LoVo (cell line): ENCODE results near the gene WFS1.

Source experiments
- DNase-seq: peaks from one replicate; pipeline ENCODE4 v3.0.0-alpha.2; 2016; ENCODE audit warnings: low spot score

Gene WFS1

GRCh38 chr4:6300359-6300758, 30.7 kb downstream of the WFS1 start:
- DNase-seq = no peak

DNA sequence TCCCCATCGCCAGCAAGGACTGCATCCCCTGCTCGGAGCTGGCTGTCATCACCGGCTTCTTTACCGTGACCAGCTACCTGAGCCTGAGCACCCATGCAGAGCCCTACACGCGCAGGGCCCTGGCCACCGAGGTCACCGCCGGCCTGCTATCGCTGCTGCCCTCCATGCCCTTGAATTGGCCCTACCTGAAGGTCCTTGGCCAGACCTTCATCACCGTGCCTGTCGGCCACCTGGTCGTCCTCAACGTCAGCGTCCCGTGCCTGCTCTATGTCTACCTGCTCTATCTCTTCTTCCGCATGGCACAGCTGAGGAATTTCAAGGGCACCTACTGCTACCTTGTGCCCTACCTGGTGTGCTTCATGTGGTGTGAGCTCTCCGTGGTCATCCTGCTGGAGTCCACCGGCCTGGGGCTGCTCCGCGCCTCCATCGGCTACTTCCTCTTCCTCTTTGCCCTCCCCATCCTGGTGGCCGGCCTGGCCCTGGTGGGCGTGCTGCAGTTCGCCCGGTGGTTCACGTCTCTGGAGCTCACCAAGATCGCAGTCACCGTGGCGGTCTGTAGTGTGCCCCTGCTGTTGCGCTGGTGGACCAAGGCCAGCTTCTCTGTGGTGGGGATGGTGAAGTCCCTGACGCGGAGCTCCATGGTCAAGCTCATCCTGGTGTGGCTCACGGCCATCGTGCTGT, 31.5 kb downstream of the WFS1 start:
- DNase-seq = no peak

GRCh38 chr4:6301732-6302442, 32.2 kb downstream of the WFS1 start:
- no peak for DNase-seq

DNA sequence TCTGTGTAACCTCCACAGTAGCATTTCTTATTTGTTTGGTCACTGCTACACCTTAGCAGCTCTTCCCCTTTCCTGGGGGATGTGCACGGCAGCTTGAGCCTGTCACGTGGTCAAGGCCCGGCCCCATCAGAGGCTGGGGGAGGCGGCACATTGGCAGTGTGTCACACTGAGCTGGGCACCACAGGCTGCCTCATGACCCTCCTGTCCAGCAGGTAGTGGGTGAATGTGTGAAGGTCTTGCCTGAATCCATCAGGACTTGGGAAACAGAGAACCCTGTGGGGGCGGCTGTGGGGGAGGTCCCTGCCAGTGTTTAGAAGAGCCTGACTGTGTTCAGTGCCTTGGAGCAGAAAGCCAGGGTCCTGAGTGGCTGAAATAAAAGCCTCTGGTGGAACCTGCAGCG, 33.2 kb downstream of the WFS1 start:
- no peak for DNase-seq

GRCh38 chr4:6303943-6304342, 34.3 kb downstream of the WFS1 start:
- DNase-seq = no peak

DNA sequence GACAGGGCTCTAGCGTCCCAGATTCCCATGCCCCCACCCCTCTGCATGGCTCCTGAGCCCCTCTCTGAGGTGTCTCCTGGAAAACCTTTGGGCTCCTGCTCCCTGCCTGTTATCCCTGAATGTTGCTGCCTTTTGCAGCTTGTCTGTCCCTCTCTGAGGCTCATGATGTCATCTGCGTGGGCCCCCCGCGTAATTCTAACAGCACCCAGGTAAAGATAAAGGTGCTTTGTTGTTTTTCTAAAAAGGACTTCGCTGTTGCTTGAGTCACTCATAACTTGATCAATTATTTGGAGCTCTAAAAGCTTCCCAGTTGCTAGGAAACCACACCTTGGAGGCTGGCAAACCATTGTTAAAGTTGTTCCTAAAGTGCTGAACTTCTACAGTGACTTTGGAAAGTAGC, 36.6 kb downstream of the WFS1 start:
- no peak for DNase-seq

DNA sequence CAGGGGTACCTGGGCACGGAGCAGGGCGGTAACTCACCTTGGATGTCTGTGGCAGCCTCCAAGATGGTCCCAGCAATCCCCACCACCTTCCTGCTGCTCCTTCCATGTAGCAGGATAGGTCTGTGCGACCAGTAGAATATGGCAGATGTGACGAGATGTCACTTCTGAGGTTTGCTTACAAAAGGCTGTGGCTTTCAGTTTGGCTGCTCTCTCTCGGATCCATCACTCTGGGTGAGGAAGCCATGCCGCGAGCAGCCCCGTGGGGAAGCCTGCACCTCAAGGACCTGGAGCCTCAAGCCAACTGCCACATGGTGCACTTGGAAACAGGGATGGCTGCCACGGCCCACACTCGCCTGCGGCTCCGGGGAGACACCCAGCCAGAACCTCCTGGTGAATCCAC, 37.6 kb downstream of the WFS1 start:
- DNase-seq = no peak

GRCh38 chr4:6307891-6308290, 38.2 kb downstream of the WFS1 start:
- DNase-seq = no peak

DNA sequence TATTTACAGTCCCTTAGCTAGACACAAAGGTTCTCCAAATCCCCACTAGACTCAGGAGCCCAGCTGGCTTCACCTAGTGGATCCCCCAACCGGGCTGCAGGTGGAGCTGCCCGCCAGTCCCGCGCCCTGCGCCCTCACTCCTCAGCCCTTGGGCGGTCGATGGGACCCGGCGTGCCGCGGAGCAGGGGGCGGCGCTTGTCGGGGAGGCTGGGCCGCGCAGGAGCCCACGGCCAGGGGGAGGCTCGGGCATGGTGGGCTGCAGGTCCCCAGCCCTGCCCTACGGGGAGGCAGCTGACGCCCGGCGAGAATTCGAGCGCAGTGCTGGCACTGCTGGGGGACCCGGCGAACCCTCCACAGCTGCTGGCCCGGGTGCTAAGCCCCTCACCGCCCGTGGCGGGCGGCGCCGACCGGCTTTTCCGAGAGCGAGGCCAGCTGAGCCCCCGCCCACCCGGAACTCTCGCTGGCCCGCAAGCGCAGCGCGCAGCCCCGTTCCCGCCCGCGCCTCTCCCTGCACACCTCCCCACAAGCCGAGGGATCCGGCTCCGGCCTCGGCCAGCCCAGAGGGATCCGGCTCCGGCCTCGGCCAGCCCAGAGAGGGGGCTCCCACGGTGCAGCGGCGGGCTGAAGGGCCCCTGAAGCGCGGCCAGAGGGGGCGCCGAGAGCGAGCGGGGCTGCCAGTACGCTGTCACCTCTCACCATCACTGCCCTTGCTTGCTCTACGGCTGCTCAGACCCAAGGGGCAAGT, 39.4 kb downstream of the WFS1 start:
- DNase-seq = no peak

GRCh38 chr4:6309777-6310176, 40.1 kb downstream of the WFS1 start:
- no peak for DNase-seq

GRCh38 chr4:6313216-6313615, 43.6 kb downstream of the WFS1 start:
- DNase-seq = no peak

GRCh38 chr4:6316461-6317003, 46.9 kb downstream of the WFS1 start:
- DNase-seq = no peak

- DNase-seq = no peak
Measured at GRCh38 chr4:6318206-6318605, 48.6 kb downstream of the WFS1 start.

- DNase-seq = no peak
Measured at GRCh38 chr4:6319530-6320150, 50.0 kb downstream of the WFS1 start.

DNA sequence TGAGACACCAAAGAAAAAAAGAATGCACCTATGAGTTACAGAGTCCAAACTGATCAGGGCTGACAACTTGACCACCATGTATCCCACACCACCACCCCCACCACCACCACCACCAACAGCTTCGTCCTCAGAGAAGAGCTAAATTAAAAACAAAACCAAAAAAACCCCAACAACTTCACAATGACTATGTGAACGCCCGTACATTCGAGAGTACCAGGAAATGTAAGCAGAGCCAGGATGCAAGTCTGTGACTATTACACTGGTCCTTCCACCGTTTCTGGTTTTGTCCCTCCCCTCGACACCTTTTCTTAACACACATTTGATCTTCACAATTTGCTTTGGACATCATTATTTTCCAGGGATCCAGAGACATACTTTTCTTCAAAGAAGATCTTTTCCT, 51.0 kb downstream of the WFS1 start:
- no peak for DNase-seq

DNA sequence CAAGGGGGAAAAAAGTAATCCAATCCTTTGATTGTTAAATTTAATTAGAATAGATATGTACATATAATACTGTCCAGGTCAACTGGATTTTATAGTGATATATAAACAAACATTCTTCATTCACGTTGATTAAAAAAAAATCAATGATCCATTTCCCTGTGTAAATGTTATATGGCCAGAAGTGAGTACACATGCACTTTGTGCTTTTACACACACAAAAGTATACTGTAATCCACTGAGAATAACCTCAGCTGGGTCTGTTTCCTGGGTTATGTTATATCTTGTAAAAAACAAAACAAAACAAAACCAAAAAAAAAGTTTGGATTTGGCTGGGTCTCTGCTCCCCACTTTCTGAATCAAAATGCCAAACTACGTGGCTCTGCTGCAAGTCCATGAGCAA, 51.7 kb downstream of the WFS1 start:
- no peak for DNase-seq

DNA sequence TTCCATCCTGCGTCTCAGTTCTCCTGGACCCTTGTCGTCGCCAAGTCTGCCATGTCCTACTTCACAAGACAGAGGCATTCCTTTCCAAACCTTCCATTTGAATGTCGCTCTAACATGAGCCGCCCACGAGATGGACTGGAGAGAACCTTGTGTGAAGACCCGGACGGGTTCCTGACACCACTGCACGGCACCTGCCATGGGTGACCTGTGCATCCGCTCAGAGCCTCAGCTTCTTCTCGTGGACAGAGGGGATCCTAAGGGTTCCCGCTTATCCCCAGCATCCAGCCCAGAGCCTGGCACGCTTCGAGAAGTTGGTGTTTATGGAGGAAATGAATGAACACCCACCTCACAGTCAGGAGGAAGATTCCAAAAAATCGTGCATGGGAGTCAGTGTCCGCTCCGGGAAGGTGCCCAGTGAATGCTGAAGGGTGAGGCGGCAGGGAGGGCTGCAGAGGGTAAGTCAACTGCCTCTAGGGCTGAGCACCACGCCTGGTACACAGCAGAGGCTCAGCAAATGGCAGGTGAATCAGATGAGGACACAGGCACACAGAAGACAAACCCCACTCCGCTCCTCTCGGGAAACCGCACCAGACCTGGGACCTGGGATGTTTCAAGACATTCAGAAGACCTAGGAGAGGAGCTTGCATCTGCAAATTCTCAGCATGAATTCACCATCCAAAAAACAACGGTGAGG, 52.6 kb downstream of the WFS1 start:
- DNase-seq = no peak

DNA sequence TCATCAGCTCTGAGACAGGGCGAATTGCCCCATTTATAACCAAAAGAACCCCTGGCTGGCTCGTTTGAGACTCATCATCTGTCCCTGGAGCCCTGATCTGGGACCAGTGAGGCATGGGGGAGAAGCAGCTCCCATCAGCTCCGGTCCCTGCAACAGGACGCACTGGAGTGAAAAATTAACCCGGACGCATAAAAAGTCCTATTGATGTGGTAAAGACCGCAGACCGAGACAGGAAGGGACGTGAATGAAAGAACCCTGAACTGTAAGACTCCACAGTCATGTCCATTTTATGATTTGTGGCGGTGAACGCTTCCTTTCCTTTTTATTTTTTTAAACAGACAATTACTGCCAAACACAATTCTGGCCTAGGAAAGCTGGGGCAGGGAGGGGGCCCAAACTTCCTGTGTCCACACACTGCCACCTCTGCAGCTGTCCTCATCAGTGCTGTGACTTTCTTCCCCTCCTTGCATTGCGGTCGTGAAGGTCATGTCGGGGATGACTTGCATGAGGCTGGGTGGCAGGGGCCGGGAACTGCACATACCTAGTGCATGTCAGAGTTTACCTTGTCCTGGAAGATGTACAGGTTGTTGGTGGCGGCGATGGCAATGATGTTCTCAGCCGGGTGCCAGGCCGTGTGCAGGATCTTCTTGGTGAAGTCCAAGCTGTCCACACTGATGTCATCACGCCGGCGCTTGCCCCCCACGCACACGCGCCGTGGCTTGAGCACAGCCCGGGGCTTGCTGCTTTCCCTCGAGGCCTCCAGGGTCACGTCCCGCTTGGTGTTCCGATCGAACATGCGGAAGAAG, 53.3 kb downstream of the WFS1 start:
- peak; percentile 14 for DNase-seq

DNA sequence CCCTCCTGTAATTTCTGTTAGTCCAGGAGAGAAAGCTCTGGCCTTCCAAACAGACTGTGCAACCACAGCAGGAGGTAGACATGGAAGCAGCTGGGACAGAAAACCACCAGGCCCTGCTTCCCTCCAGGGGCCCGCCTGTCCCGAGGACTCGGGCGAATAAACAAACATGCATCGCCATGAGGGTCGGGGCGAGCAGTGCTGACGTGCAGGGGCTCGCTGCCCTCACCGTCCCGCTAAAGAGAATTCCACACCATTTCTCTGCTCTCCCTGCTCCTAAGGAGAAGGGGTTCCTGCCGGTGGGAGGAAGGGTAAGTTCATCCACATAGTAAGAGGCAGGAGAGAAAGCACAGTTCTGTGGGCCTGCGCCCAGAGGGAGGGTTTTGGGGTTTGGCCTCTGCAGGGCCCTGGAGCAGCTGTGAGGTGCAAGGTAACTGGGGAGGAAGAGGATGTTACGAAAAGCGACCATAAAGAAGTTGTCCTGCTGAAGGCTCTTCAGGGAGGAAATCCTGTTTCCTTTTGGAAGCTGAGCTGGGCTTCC, 54.9 kb downstream of the WFS1 start:
- DNase-seq = no peak

- peak; percentile 57 for DNase-seq
Measured at GRCh38 chr4:6324999-6325787, 55.5 kb downstream of the WFS1 start.
